WTC11 (cell line): ENCODE measurements around the gene RASEF. TPM values are rescaled to one million over a fixed set of nuclear protein-coding genes. Genes with fewer than 3 reads are reported as not detected.

Experiments used
- CREB1 ChIP-seq: sonication (generic); formaldehyde crosslinking; IDR thresholded peaks from 2 replicates; pipeline ENCODE4 v1.8.0; 2023; ENCODE audit warnings: mild to moderate bottlenecking, missing genetic modification reagents
- ETV6 ChIP-seq: sonication (generic); formaldehyde crosslinking; IDR thresholded peaks from 2 replicates; pipeline ENCODE4 v1.8.1; 2022; ENCODE audit warnings: mild to moderate bottlenecking, missing genetic modification reagents
- FOXK1 ChIP-seq: sonication (generic); formaldehyde crosslinking; IDR thresholded peaks from 2 replicates; pipeline ENCODE4 v1.8.0; 2022; ENCODE audit warnings: mild to moderate bottlenecking, moderate library complexity, missing genetic modification reagents
- JUN ChIP-seq: sonication (generic); formaldehyde crosslinking; IDR thresholded peaks from 2 replicates; pipeline ENCODE4 v1.8.0; 2023; ENCODE audit warnings: mild to moderate bottlenecking, missing genetic modification reagents
- KAT7 ChIP-seq: sonication (generic); formaldehyde crosslinking; IDR thresholded peaks from 2 replicates; pipeline ENCODE4 v1.8.1; 2023; ENCODE audit warnings: missing genetic modification reagents, mild to moderate bottlenecking, borderline replicate concordance
- NFE2L1 ChIP-seq: sonication (generic); formaldehyde crosslinking; IDR thresholded peaks from 2 replicates; pipeline ENCODE4 v1.8.1; 2023; ENCODE audit warnings: missing genetic modification reagents
- PRRX2 ChIP-seq: fragments of 250-450 bp; sonication (Bioruptor Pico); IDR thresholded peaks from 2 replicates; pipeline ENCODE4 v1.8.0; 2021; ENCODE audit warnings: mild to moderate bottlenecking
- SMAD4 ChIP-seq: sonication (generic); formaldehyde crosslinking; IDR thresholded peaks from 2 replicates; pipeline ENCODE4 v1.8.0; 2022; ENCODE audit warnings: mild to moderate bottlenecking, missing genetic modification reagents
- TCF7 ChIP-seq: sonication (generic); formaldehyde crosslinking; IDR thresholded peaks from 2 replicates; pipeline ENCODE4 v1.8.0; 2022; ENCODE audit warnings: mild to moderate bottlenecking, low read depth, missing genetic modification reagents, moderate library complexity
- TEAD4 ChIP-seq: sonication (generic); formaldehyde crosslinking; IDR thresholded peaks from 2 replicates; pipeline ENCODE4 v1.8.0; 2022; ENCODE audit warnings: mild to moderate bottlenecking, missing genetic modification reagents
- TP53 ChIP-seq: sonication (generic); formaldehyde crosslinking; IDR thresholded peaks from 2 replicates; pipeline ENCODE4 v1.8.1; 2023; ENCODE audit warnings: mild to moderate bottlenecking, missing genetic modification reagents
- ZNF423 ChIP-seq: fragments of 250-450 bp; sonication (Bioruptor Pico); IDR thresholded peaks from 2 replicates; pipeline ENCODE4 v2.1.2; 2022; ENCODE audit warnings: mild to moderate bottlenecking, moderate library complexity
- total RNA-seq: library from RNA; stranded (reverse); gene quantifications from 3 replicates; pipeline ENCODE4 v1.2.3, GENCODE V29; 2021
- TF ChIP-seq, protein P1 (sequence below): sonication (generic); formaldehyde crosslinking; IDR thresholded peaks from 2 replicates; pipeline ENCODE4 v1.8.0; 2023; ENCODE audit warnings: missing genetic modification reagents, mild to moderate bottlenecking, borderline replicate concordance
- TF ChIP-seq, protein P2 (sequence below): sonication (generic); formaldehyde crosslinking; IDR thresholded peaks from 2 replicates; pipeline ENCODE4 v1.8.0; 2022; ENCODE audit warnings: missing genetic modification reagents
- TF ChIP-seq, protein P3 (sequence below): sonication (generic); formaldehyde crosslinking; IDR thresholded peaks from 2 replicates; pipeline ENCODE4 v1.8.0; 2023; ENCODE audit warnings: missing genetic modification reagents
- TF ChIP-seq, protein P4 (sequence below): sonication (generic); formaldehyde crosslinking; IDR thresholded peaks from 2 replicates; pipeline ENCODE4 v1.8.0; 2022; ENCODE audit warnings: mild to moderate bottlenecking, missing genetic modification reagents
- TF ChIP-seq, protein P5 (sequence below): sonication (generic); formaldehyde crosslinking; conservative IDR thresholded peaks from 2 replicates; pipeline ENCODE4 v1.8.1; 2023; ENCODE audit warnings: mild to moderate bottlenecking, low read depth, missing genetic modification reagents, moderate library complexity
- TF ChIP-seq, protein P6 (sequence below): sonication (generic); formaldehyde crosslinking; IDR thresholded peaks from 2 replicates; pipeline ENCODE4 v1.8.0; 2022; ENCODE audit warnings: mild to moderate bottlenecking, missing genetic modification reagents
- TF ChIP-seq, protein P7 (sequence below): fragments of 200-600 bp; IDR thresholded peaks from 2 replicates; pipeline ENCODE4 v1.8.0; 2022; ENCODE audit warnings: antibody characterized with exemption
- TF ChIP-seq, protein P8 (sequence below): sonication (generic); formaldehyde crosslinking; IDR thresholded peaks from 2 replicates; pipeline ENCODE4 v1.8.1; 2022; ENCODE audit warnings: mild to moderate bottlenecking, moderate library complexity, missing genetic modification reagents

Gene RASEF
- total RNA-seq, 1 experiment from 2014 or later = 6.5 TPM

DNA sequence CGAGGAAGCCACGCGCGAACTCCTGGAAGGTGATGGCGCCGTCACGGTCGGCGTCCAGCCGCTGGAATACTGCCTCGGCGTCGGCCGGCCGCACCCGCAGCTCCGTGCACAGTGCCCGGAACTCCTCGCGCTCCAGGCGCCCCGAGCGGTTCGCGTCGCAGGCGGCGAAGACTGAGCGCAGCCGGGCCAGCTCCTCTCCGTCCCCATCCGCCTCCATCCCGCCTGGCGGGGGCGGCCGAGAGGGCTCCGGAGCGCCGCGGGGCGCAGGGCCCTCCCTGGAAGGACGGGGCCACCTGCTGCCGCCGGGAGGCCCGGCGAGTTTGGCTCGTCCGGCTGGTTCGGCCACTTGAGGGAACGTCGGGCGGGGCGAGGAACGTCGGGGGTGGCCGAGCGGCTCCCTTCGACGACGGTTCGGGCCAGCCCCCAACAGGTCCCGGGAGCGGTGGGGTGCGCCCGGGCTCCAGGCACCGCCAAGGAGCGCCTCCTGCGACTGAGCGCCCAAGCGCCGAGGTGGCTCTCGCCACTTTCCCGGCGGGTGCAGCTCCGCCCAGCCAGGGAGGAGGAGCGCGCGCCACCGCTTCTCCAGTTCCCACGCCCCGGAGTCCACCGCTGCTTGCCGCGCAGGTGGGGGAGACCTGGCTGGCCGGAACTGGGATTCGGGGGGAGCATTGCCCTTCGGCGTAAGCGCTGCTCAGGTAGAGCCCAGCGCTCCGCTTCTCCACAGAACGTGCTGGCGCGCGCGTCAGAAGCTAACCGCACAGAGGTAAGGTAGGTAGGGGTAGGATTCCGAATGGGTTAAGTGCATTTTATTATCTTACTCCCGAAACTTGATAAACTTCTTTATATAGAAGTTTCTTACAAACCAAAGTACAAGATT, at the start of gene RASEF (continued):
- TF ChIP-seq CREB1 (CRISPR knock-in tag) (no peak), TEAD4 (CRISPR knock-in tag) (peak; percentile 67), PRRX2 (CRISPR knock-in tag) (no peak), FOXK1 (peak; percentile 67; the same call in 1 of the 2 replicates), JUN (peak; percentile 65), KAT7 (CRISPR knock-in tag) (peak; percentile 91), ETV6 (CRISPR knock-in tag) (peak; percentile 66; the same call in 1 of the 2 replicates), NFE2L1 (CRISPR knock-in tag) (peak; percentile 29; the same call in 1 of the 2 replicates), SMAD4 (0 out of 2 replicates have a peak, but pooled peaks have one; percentile 73), TCF7 (CRISPR knock-in tag) (peak; percentile 28; the same call in 1 of the 2 replicates), TP53 (peak; percentile 22; the same call in 1 of the 2 replicates), ZNF423 (peak; percentile 94)
- TF ChIP-seq, protein P1, sequence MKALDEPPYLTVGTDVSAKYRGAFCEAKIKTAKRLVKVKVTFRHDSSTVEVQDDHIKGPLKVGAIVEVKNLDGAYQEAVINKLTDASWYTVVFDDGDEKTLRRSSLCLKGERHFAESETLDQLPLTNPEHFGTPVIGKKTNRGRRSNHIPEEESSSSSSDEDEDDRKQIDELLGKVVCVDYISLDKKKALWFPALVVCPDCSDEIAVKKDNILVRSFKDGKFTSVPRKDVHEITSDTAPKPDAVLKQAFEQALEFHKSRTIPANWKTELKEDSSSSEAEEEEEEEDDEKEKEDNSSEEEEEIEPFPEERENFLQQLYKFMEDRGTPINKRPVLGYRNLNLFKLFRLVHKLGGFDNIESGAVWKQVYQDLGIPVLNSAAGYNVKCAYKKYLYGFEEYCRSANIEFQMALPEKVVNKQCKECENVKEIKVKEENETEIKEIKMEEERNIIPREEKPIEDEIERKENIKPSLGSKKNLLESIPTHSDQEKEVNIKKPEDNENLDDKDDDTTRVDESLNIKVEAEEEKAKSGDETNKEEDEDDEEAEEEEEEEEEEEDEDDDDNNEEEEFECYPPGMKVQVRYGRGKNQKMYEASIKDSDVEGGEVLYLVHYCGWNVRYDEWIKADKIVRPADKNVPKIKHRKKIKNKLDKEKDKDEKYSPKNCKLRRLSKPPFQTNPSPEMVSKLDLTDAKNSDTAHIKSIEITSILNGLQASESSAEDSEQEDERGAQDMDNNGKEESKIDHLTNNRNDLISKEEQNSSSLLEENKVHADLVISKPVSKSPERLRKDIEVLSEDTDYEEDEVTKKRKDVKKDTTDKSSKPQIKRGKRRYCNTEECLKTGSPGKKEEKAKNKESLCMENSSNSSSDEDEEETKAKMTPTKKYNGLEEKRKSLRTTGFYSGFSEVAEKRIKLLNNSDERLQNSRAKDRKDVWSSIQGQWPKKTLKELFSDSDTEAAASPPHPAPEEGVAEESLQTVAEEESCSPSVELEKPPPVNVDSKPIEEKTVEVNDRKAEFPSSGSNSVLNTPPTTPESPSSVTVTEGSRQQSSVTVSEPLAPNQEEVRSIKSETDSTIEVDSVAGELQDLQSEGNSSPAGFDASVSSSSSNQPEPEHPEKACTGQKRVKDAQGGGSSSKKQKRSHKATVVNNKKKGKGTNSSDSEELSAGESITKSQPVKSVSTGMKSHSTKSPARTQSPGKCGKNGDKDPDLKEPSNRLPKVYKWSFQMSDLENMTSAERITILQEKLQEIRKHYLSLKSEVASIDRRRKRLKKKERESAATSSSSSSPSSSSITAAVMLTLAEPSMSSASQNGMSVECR (CRISPR knock-in tag) = peak; percentile 88
- TF ChIP-seq, protein P2, sequence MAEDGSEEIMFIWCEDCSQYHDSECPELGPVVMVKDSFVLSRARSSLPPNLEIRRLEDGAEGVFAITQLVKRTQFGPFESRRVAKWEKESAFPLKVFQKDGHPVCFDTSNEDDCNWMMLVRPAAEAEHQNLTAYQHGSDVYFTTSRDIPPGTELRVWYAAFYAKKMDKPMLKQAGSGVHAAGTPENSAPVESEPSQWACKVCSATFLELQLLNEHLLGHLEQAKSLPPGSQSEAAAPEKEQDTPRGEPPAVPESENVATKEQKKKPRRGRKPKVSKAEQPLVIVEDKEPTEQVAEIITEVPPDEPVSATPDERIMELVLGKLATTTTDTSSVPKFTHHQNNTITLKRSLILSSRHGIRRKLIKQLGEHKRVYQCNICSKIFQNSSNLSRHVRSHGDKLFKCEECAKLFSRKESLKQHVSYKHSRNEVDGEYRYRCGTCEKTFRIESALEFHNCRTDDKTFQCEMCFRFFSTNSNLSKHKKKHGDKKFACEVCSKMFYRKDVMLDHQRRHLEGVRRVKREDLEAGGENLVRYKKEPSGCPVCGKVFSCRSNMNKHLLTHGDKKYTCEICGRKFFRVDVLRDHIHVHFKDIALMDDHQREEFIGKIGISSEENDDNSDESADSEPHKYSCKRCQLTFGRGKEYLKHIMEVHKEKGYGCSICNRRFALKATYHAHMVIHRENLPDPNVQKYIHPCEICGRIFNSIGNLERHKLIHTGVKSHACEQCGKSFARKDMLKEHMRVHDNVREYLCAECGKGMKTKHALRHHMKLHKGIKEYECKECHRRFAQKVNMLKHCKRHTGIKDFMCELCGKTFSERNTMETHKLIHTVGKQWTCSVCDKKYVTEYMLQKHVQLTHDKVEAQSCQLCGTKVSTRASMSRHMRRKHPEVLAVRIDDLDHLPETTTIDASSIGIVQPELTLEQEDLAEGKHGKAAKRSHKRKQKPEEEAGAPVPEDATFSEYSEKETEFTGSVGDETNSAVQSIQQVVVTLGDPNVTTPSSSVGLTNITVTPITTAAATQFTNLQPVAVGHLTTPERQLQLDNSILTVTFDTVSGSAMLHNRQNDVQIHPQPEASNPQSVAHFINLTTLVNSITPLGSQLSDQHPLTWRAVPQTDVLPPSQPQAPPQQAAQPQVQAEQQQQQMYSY (CRISPR knock-in tag) = no peak; the same call in 1 of the 2 replicates
- TF ChIP-seq, protein P3, sequence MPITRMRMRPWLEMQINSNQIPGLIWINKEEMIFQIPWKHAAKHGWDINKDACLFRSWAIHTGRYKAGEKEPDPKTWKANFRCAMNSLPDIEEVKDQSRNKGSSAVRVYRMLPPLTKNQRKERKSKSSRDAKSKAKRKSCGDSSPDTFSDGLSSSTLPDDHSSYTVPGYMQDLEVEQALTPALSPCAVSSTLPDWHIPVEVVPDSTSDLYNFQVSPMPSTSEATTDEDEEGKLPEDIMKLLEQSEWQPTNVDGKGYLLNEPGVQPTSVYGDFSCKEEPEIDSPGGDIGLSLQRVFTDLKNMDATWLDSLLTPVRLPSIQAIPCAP = peak; percentile 76; the same call in 1 of the 2 replicates
- TF ChIP-seq, protein P4, sequence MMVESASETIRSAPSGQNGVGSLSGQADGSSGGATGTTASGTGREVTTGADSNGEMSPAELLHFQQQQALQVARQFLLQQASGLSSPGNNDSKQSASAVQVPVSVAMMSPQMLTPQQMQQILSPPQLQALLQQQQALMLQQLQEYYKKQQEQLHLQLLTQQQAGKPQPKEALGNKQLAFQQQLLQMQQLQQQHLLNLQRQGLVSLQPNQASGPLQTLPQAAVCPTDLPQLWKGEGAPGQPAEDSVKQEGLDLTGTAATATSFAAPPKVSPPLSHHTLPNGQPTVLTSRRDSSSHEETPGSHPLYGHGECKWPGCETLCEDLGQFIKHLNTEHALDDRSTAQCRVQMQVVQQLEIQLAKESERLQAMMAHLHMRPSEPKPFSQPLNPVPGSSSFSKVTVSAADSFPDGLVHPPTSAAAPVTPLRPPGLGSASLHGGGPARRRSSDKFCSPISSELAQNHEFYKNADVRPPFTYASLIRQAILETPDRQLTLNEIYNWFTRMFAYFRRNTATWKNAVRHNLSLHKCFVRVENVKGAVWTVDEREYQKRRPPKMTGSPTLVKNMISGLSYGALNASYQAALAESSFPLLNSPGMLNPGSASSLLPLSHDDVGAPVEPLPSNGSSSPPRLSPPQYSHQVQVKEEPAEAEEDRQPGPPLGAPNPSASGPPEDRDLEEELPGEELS (CRISPR knock-in tag) = peak; percentile 79
- TF ChIP-seq, protein P5, sequence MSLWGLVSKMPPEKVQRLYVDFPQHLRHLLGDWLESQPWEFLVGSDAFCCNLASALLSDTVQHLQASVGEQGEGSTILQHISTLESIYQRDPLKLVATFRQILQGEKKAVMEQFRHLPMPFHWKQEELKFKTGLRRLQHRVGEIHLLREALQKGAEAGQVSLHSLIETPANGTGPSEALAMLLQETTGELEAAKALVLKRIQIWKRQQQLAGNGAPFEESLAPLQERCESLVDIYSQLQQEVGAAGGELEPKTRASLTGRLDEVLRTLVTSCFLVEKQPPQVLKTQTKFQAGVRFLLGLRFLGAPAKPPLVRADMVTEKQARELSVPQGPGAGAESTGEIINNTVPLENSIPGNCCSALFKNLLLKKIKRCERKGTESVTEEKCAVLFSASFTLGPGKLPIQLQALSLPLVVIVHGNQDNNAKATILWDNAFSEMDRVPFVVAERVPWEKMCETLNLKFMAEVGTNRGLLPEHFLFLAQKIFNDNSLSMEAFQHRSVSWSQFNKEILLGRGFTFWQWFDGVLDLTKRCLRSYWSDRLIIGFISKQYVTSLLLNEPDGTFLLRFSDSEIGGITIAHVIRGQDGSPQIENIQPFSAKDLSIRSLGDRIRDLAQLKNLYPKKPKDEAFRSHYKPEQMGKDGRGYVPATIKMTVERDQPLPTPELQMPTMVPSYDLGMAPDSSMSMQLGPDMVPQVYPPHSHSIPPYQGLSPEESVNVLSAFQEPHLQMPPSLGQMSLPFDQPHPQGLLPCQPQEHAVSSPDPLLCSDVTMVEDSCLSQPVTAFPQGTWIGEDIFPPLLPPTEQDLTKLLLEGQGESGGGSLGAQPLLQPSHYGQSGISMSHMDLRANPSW = 0 out of 2 replicates have a peak, but pooled peaks have one; percentile 33
- TF ChIP-seq, protein P6, sequence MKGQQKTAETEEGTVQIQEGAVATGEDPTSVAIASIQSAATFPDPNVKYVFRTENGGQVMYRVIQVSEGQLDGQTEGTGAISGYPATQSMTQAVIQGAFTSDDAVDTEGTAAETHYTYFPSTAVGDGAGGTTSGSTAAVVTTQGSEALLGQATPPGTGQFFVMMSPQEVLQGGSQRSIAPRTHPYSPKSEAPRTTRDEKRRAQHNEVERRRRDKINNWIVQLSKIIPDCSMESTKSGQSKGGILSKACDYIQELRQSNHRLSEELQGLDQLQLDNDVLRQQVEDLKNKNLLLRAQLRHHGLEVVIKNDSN (CRISPR knock-in tag) = peak; percentile 48; the same call in 1 of the 2 replicates
- TF ChIP-seq, protein P7, sequence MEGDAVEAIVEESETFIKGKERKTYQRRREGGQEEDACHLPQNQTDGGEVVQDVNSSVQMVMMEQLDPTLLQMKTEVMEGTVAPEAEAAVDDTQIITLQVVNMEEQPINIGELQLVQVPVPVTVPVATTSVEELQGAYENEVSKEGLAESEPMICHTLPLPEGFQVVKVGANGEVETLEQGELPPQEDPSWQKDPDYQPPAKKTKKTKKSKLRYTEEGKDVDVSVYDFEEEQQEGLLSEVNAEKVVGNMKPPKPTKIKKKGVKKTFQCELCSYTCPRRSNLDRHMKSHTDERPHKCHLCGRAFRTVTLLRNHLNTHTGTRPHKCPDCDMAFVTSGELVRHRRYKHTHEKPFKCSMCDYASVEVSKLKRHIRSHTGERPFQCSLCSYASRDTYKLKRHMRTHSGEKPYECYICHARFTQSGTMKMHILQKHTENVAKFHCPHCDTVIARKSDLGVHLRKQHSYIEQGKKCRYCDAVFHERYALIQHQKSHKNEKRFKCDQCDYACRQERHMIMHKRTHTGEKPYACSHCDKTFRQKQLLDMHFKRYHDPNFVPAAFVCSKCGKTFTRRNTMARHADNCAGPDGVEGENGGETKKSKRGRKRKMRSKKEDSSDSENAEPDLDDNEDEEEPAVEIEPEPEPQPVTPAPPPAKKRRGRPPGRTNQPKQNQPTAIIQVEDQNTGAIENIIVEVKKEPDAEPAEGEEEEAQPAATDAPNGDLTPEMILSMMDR = no peak
- TF ChIP-seq, protein P8, sequence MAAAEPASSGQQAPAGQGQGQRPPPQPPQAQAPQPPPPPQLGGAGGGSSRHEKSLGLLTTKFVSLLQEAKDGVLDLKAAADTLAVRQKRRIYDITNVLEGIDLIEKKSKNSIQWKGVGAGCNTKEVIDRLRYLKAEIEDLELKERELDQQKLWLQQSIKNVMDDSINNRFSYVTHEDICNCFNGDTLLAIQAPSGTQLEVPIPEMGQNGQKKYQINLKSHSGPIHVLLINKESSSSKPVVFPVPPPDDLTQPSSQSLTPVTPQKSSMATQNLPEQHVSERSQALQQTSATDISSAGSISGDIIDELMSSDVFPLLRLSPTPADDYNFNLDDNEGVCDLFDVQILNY (CRISPR knock-in tag) = peak; percentile 68
